Thoracic aorta endothelial cell (primary cell): ENCODE measurements around the gene PAPPA2. TPM values are rescaled to one million over a fixed set of nuclear protein-coding genes. Genes with fewer than 3 reads are reported as not detected.

Source experiments
- total RNA-seq: library from RNA; depleted of rRNA; stranded (reverse); fragments of >200 nt; gene quantifications from 2 replicates; pipeline ENCODE4 v1.2.3, GENCODE V29; 2012

PAPPA2 gene, protein sequence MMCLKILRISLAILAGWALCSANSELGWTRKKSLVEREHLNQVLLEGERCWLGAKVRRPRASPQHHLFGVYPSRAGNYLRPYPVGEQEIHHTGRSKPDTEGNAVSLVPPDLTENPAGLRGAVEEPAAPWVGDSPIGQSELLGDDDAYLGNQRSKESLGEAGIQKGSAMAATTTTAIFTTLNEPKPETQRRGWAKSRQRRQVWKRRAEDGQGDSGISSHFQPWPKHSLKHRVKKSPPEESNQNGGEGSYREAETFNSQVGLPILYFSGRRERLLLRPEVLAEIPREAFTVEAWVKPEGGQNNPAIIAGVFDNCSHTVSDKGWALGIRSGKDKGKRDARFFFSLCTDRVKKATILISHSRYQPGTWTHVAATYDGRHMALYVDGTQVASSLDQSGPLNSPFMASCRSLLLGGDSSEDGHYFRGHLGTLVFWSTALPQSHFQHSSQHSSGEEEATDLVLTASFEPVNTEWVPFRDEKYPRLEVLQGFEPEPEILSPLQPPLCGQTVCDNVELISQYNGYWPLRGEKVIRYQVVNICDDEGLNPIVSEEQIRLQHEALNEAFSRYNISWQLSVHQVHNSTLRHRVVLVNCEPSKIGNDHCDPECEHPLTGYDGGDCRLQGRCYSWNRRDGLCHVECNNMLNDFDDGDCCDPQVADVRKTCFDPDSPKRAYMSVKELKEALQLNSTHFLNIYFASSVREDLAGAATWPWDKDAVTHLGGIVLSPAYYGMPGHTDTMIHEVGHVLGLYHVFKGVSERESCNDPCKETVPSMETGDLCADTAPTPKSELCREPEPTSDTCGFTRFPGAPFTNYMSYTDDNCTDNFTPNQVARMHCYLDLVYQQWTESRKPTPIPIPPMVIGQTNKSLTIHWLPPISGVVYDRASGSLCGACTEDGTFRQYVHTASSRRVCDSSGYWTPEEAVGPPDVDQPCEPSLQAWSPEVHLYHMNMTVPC (N-terminal part only)
- 0.14 and 0.80 TPM in 2 replicates for total RNA-seq

DNA sequence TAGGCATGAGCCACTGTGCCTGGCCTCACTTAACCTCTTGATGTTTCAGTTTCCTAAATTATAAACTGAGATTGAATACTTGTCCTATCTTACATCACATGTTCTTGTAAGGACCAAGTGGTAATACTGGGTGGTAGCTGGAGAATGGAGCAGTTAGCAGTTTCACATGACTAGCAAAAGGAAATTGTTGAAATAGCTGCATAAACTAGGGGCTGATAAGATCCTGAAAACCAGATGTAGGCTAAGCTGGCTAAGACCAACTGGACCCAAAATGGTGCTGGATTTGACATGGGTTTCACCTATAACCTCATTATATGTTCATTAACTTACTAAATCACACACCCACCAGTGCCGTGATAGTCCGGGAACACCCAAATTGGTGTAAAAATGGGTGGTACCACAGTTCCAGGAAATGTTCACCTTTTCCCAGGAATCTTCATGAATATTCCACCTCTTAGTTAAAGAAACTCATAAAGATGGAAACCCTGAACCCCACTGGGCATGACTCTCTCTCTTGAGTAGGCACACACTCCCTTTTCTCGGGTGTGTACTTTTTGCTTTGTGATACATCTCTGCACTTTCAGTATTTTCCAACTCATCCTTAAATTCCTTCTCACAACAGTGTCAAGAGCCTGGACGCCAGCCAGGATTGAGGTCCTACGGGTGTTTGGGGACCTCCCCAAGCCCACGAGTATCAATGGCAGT is at the start of gene PAPPA2:
TSS of gene PAPPA2 (plus strand) at position 502 of the 705 bp plus-strand sequence. CDS start 93,148 bp downstream, outside the sequence.

